MM.1S (cell line): Measurements from ENCODE around the gene IFIT5.

ENCODE experiments used
- EZH2 ChIP-seq: fragments of 300-600 bp; sonication (generic); optimal IDR thresholded peaks from 2 replicates; pipeline ENCODE3; 2017; ENCODE audit warnings: low read depth, mild to moderate bottlenecking, antibody characterized with exemption, low read length, mixed read lengths
- TF ChIP-seq, protein P1 (sequence below): fragments of 300-600 bp; sonication (generic); IDR thresholded peaks from 2 replicates; pipeline ENCODE4 v1.5.1; 2016; ENCODE audit warnings: antibody characterized with exemption, low read length, mixed read lengths

DNA sequence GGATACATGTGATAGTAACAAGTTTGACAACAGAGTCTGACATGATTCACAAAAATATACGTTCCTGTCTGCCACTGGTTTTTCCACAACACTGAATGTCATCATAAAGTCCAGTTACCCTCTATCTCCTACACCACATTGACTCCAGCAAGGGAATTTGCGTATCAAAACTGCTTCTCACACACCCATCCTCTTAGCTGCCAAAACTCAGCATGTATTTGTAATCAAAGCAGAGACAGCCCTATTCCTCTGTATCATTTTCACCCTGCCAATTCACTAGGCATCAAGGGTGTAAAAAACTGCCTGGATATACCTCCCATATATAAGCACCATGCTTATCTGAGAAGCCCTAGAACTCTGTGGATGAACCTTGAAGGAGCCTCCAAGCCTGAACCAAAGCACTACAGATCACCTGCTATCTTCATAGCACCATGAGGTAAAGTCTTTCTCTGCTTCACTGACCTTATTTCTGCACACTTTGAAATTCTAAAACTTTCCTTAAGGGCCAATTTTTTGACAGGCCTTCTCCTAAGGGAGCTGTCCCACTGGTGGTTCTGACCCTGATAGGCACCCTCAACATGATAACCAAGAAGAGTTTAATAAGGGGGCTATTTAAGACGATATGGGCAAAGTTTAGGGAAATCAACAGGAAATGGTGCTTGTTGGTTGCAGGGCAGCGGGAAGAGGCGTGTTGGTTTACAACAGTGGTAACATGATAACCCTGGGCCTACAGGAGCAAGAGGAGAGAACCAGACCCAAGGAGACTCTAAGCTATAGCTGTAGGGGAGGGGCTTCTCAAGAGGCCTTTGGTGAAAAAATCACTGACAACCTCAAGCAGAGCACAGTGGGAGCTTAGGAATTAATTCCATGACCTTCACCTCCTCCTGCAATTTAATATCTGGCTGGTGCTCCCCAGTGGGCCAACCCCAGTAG is 36.4 kb upstream of the IFIT5 start, which contains the start of gene IFIT1B:
- TF ChIP-seq, protein P1, sequence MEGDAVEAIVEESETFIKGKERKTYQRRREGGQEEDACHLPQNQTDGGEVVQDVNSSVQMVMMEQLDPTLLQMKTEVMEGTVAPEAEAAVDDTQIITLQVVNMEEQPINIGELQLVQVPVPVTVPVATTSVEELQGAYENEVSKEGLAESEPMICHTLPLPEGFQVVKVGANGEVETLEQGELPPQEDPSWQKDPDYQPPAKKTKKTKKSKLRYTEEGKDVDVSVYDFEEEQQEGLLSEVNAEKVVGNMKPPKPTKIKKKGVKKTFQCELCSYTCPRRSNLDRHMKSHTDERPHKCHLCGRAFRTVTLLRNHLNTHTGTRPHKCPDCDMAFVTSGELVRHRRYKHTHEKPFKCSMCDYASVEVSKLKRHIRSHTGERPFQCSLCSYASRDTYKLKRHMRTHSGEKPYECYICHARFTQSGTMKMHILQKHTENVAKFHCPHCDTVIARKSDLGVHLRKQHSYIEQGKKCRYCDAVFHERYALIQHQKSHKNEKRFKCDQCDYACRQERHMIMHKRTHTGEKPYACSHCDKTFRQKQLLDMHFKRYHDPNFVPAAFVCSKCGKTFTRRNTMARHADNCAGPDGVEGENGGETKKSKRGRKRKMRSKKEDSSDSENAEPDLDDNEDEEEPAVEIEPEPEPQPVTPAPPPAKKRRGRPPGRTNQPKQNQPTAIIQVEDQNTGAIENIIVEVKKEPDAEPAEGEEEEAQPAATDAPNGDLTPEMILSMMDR: no peak
- TF ChIP-seq EZH2: no peak
